Cardiac fibroblast (primary cell): ENCODE data around the gene VPS37C.
A peak's percentile ranks its signal among the peaks of the same experiment; 100 is the strongest.

Experiments used
- DNase-seq, 2 donors: peaks; one replicate each; pipeline versions ENCODE4 v3.0.0 to v3.0.0-alpha.2; 2010; ENCODE audit warnings: low read depth in 2 of 2
- H3K4me3 ChIP-seq, 2 donors: replicated peaks in 1 of 2; 1 replicate in 1 of 2; 2 replicates in 1 of 2; pipeline ENCODE4 v1.5.1; 2011; ENCODE audit warnings: low read depth in 2 of 2, low read length in 2 of 2, mild to moderate bottlenecking in 2 of 2, moderate library complexity in 1 of 2
- TF ChIP-seq, protein P1 (sequence below): IDR thresholded peaks from one replicate; pipeline ENCODE4 v1.5.1; 2011; ENCODE audit warnings: low read depth, mild to moderate bottlenecking, low read length, inconsistent platforms

The VPS37C gene

DNA sequence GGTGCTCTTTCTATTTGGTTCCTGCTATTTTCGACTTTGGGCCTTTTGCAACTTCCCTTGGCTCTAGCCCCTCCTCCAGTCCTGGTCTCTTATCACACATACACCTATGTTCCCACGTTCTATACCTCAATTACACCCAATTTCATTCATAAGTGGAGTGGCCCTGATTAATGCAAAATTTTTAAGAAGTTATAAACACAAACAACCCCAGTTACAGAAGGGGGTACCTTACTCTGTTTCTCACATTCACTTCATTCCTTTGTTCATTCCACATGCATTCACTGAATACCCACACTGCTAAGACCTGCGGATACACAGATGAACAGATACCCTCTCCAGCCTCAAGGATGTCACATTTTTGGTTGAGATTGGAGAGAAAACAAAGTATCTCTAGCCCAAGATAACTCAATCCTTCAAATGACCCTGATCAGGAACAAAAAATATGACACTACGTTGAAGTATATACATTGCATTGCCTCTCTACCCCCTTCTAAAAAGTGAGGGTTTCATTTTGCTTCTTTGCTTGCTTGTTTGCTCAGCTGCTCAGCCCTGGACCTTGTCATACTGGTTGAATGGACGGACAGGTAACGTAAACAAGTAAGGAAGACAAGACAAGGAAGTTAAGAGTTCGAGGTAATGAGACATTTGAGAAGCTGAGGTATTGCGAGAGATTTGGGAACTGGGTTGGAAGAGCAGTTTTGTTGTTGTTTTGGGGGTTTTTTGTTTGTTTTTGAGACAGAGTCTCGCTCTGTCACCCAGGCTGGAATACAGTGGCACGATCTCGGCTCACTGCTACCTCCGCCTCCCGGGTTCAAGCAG is 3.6 kb upstream of the VPS37C start:
- DNase-seq, result no peak
- no peak overlapping the region for H3K4me3 ChIP-seq
- TF ChIP-seq, protein P1, sequence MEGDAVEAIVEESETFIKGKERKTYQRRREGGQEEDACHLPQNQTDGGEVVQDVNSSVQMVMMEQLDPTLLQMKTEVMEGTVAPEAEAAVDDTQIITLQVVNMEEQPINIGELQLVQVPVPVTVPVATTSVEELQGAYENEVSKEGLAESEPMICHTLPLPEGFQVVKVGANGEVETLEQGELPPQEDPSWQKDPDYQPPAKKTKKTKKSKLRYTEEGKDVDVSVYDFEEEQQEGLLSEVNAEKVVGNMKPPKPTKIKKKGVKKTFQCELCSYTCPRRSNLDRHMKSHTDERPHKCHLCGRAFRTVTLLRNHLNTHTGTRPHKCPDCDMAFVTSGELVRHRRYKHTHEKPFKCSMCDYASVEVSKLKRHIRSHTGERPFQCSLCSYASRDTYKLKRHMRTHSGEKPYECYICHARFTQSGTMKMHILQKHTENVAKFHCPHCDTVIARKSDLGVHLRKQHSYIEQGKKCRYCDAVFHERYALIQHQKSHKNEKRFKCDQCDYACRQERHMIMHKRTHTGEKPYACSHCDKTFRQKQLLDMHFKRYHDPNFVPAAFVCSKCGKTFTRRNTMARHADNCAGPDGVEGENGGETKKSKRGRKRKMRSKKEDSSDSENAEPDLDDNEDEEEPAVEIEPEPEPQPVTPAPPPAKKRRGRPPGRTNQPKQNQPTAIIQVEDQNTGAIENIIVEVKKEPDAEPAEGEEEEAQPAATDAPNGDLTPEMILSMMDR, result no peak

DNA sequence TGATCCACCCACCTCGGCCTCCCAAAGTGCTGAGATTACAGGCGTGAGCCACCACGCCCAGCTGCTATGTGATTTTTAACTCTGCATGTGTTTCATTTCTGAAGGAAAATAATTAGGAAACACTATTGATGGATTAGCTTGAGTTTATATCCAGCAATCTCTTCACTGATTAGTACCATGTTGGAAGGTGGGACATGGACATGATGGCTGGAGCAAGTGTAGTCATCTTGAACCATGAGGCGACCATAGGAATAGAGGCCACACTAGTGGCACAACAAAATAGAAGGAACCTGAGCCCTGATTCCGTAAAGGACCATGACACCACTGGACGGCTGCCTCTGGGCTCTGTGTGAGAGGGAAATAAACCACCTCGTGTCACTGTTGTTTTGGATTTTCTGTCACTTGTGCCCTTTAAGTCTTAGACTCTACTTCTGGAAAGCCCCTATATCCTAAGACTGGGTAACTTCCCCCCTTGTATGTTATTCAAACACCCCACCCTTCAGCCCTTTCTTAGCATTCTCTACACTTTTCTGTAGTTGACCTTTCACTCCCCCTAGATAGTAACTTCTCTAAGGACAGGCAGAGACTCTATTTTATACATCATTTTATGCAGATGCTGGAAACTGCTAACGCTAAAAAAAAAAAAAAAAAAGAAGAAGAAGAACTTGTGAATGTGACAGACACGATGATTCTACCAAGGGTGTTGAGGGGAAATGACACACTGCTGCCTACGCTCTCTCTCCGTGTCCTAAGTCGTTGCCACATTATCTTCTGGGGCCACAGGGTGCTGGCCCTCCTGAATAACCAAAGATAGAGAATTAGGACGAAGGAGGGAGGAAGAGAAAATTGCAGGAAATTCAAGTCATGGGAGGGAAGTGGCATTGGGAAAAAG is 2.7 kb upstream of the VPS37C start:
- no peak overlapping the region for H3K4me3 ChIP-seq
- no peak for DNase-seq
- TF ChIP-seq, protein P1, result no peak

DNA sequence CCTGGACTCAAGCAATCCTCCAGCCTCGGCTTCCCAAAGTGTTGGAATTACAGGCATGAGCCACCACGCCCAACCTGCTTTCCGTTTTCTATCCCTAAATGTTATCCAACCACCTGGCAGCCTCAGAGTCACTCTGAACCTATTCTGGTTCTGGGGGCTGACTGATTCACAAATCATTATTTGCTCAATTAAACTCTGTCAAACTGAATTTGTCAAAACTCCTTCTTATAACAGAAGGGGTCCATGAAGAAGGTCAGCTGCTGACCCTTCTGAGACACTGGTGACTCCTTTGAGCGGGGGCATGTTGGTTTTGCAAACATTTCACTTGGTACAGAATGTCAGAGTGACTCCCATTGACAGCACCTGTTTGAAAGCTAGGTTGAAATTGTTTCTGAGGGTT is 1.8 kb upstream of the VPS37C start:
- no peak overlapping the region for H3K4me3 ChIP-seq
- TF ChIP-seq, protein P1, result no peak
- DNase-seq, result no peak

DNA sequence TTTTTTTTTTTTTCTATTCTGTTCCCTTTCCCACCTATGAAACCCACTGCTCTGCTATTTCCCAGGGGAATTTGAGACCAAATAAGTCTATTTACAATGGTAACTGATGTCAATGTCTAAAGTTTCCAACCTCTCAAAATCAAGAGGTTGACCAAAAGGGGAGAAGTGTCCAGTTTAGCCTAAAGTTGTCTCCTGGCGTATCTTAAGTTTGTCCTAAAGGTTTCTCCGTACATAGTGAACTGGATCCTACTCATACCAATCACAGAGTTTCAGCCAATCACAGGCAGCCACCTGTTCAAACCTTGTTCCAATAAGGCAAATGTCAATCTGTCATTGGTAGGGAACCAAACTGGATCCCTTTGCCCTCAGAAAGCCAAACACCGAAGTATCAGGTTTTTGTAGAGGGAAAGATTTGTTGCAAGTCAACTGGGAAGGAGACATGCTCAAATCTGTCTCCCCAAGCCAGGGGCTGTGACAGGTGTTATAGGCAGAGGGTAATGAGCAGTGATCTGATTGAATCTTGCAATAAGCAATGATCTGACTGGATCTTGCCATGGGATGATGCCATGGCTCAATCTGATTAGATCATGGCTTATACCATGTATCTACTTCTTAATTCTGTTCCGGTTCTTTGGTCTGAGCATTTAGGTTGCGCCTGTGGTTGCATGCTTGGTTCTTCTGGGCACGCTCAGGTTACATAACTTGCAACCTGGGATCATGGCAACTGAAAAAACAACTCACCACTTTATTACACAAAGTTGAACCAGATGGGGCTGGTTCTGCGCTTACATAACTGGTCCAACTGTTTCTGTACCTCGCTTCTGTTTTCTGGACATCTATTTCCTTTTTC is 1.1 kb upstream of the VPS37C start:
- peak overlapping the region; percentile 66 to 76 for H3K4me3 ChIP-seq
- peak; percentile 41 to 64 for DNase-seq
- TF ChIP-seq, protein P1, result no peak

DNA sequence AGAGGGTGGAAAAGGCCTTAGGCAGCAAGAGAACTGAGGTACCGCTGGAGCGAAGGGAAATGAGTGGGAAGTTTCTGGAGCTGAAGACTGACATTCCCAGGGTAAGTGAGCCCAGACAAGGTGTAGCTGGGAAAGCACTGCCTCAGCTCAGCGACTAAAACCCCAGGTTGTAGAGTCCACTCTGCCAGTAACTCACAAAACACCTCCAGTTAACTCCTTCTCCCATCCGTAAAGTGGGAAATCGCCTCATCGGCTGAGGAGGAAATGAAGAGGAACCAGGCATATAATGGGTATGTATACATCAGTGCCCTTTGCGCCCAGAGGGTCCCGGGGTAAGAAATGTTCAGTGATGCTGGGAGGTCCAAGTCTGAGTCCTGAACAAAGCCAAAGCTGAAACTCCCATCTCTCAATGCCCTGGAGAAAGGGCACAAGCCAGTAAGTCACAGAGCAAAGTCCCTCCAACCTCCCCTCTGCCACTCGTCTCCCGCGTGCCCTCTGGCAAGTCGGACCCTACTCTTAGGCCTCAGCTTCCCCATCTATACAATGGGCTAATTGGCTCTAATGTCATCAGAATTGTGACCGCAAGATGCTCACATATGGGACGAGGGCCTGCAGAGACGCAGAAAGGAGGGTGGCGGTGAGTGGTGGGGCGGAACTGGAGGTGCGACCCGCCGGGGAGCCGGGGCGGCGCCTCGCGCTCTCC is 588 bp downstream of the VPS37C start:
- TF ChIP-seq, protein P1, result no peak
- DNase-seq, result peak in 1 of 2 donors; percentile 21
- peak overlapping the region; percentile 66 to 76 for H3K4me3 ChIP-seq
